K562 (cell line): ENCODE results near the gene DYRK1A. TPM values are rescaled to one million over a fixed set of nuclear protein-coding genes. Genes with fewer than 3 reads are reported as not detected.

Source experiments
- ARNT ChIP-seq, 2 experiments: fragments of 450-650 bp; IDR thresholded peaks; 2 replicates each; pipeline ENCODE4 v1.6.1; 2016; ENCODE audit warnings: mild to moderate bottlenecking in 1 of 2
- BDP1 ChIP-seq: IDR thresholded peaks from 3 replicates; pipeline ENCODE4 v1.6.1; 2011; ENCODE audit not compliant: insufficient read length, insufficient read depth
- CBX5 ChIP-seq: IDR thresholded peaks from 2 replicates; pipeline ENCODE4 v1.6.1; 2014; ENCODE audit warnings: low read depth, borderline replicate concordance
- ETV1 ChIP-seq: fragments of 450-650 bp; conservative IDR thresholded peaks from 2 replicates; pipeline ENCODE4 v1.6.1; 2016; ENCODE audit warnings: missing genetic modification characterization, control low read depth, low read depth, missing compliant biosample characterization
- FOXP4 ChIP-seq: sonication (generic); formaldehyde crosslinking; IDR thresholded peaks from 2 replicates; pipeline ENCODE4 v1.8.0; 2022; ENCODE audit warnings: mild to moderate bottlenecking, missing genetic modification reagents, borderline replicate concordance
- HES1 ChIP-seq: fragments of 450-650 bp; IDR thresholded peaks from 2 replicates; pipeline ENCODE4 v1.6.1; 2016; ENCODE audit warnings: low read depth, mild to moderate bottlenecking, moderate library complexity
- MCM7 ChIP-seq, 2 experiments: fragments of 450-650 bp; IDR thresholded peaks; 2 replicates each; pipeline ENCODE4 v1.6.1; 2016 to 2018
- MED1 ChIP-seq: sonication (generic); formaldehyde crosslinking; IDR thresholded peaks from 2 replicates; pipeline ENCODE4 v1.8.1; 2023; ENCODE audit warnings: missing genetic modification reagents, borderline replicate concordance
- MXD1 ChIP-seq: fragments of 250-450 bp; sonication (Bioruptor Pico); IDR thresholded peaks from 2 replicates; pipeline ENCODE4 v1.8.0; 2021; ENCODE audit warnings: borderline replicate concordance, mild to moderate bottlenecking, moderate library complexity; ENCODE audit not compliant: poor library complexity, severe bottlenecking
- RBFOX2 ChIP-seq: fragments of 200-400 bp; formaldehyde crosslinking; IDR thresholded peaks from 2 replicates; pipeline ENCODE4 v1.6.1; 2017; ENCODE audit warnings: low read depth, mild to moderate bottlenecking, low read length, moderate library complexity
- TEAD1 ChIP-seq, 2 experiments: fragments of 450-650 bp in 1 of 2; sonication (generic) in 1 of 2; formaldehyde crosslinking; IDR thresholded peaks; 2 replicates each; pipeline versions ENCODE4 v1.4.0 to v1.8.0; 2020 to 2022; ENCODE audit warnings: mild to moderate bottlenecking in 2 of 2, missing genetic modification reagents in 1 of 2
- ZBTB33 ChIP-seq: sonication (generic); formaldehyde crosslinking; IDR thresholded peaks from 2 replicates; pipeline ENCODE4 v1.8.1; 2023; ENCODE audit warnings: mild to moderate bottlenecking, missing genetic modification reagents
- ZBTB40 ChIP-seq, 2 experiments: fragments of 450-650 bp in 1 of 2; sonication (generic) in 1 of 2; formaldehyde crosslinking in 1 of 2; IDR thresholded peaks; 2 replicates each; pipeline versions ENCODE4 v1.7.1 to v1.9.0; 2016 to 2022; ENCODE audit warnings: inconsistent platforms in 1 of 2, mild to moderate bottlenecking in 1 of 2, missing genetic modification reagents in 1 of 2
- polyA plus RNA-seq, 8 experiments: library from polyadenylated mRNA; depleted of rRNA in 4 of 8; stranded (reverse) in 5 of 8; unstranded in 3 of 8; fragments of >200 nt; fragmentation: Nextera tagmentation in 2 of 8; fragmentation: Illumina TruSeq in 1 of 8; extraction: Ambion mirVana in 2 of 8; extraction: Trizol in 1 of 8; gene quantifications; 2 replicates each; pipeline versions ENCODE4 v1.2.1 to v1.2.3, GENCODE V29; 2011 to 2014; ENCODE audit warnings: inconsistent platforms in 1 of 8, missing spikeins in 1 of 8
- total RNA-seq, 7 experiments: library from RNA; depleted of rRNA in 6 of 7; stranded (reverse); fragments of >200 nt in 6 of 7; fragmentation: Illumina TruSeq in 2 of 7; extraction: Trizol in 2 of 7; gene quantifications; 2 replicates each; pipeline versions ENCODE4 v1.2.1 to v1.2.3, GENCODE V29; 2011 to 2021; ENCODE audit warnings: low replicate concordance in 1 of 7

Gene DYRK1A
- total and polyA plus RNA-seq, 9 of the 15 experiments (the other 6 are each of a cell fraction or from before 2014, with no cell fraction given): 3.7 to 64.8 (median 42.3) TPM

GRCh38 chr21:37348664-37349063, 17.9 kb upstream of the DYRK1A start (continued):
- TF ChIP-seq ZBTB40 (IDR thresholded peaks at IDR 0.05) (0 out of 2 replicates have a peak, but pooled peaks have one; percentile 16), ZBTB40 (CRISPR knock-in tag; IDR thresholded peaks at IDR 0.05) (no peak), MED1 (CRISPR knock-in tag) (no peak), ARNT (IDR thresholded peaks at IDR 0.05) (peak; percentile 68 to 69; a peak in 3 of 4 replicates), ETV1 (0 out of 2 replicates have a peak, but pooled peaks have one; percentile 34), HES1 (no peak), MCM7 (IDR thresholded peaks at IDR 0.05) (no peak), FOXP4 (CRISPR knock-in tag) (no peak), RBFOX2 (no peak), ZBTB33 (CRISPR knock-in tag) (no peak), BDP1 (no peak), CBX5 (peak; percentile 97), MXD1 (CRISPR knock-in tag) (no peak), TEAD1 (CRISPR knock-in tag; IDR thresholded peaks at IDR 0.05) (no peak)
